Type B pancreatic cell (in vitro differentiated cells): Measurements from ENCODE around the gene NAALAD2. TPM values are rescaled to one million over a fixed set of nuclear protein-coding genes. Genes with fewer than 3 reads are reported as not detected.
"Not testable (repeated sequence)": the region's sequence is repeated elsewhere in the genome, so short reads cannot be mapped to it uniquely, and the experiment has no call there.

Experiments
- DNase-seq: peaks from one replicate; pipeline ENCODE4 v3.0.0; 2021; ENCODE audit warnings: mixed read lengths; ENCODE audit not compliant: unreplicated experiment; ENCODE audit errors: extremely low spot score
- H3K27ac Mint-ChIP-seq: 2 replicates; pipeline ENCODE4 v1.8.0; 2021; ENCODE audit warnings: mild to moderate bottlenecking, mixed read lengths
- H3K27me3 Mint-ChIP-seq: 2 replicates; pipeline ENCODE4 v1.8.0; 2021; ENCODE audit warnings: mixed read lengths
- H3K36me3 Mint-ChIP-seq: 2 replicates; pipeline ENCODE4 v1.8.0; 2021; ENCODE audit warnings: mixed read lengths
- H3K4me1 Mint-ChIP-seq: one replicate; pipeline ENCODE4 v1.8.0; 2021; ENCODE audit warnings: mixed read lengths; ENCODE audit not compliant: unreplicated experiment
- H3K4me3 Mint-ChIP-seq: 2 replicates; pipeline ENCODE4 v1.8.0; 2021; ENCODE audit warnings: mild to moderate bottlenecking, mixed read lengths
- H3K9me3 Mint-ChIP-seq: 2 replicates; pipeline ENCODE4 v1.8.0; 2021; ENCODE audit warnings: mixed read lengths
- CTCF ChIP-seq: fragments of 200-600 bp; sonication (generic); conservative IDR thresholded peaks from 2 replicates; pipeline ENCODE4 v1.5.0; 2021; ENCODE audit warnings: antibody characterized with exemption, mild to moderate bottlenecking
- total RNA-seq: library from RNA; stranded (reverse); gene quantifications from 2 replicates; pipeline ENCODE4 v1.2.1, GENCODE V29; 2021; ENCODE audit warnings: low replicate concordance

NAALAD2 gene
- total RNA-seq, 1 donor from 2014 or later = 16.9 TPM

DNA sequence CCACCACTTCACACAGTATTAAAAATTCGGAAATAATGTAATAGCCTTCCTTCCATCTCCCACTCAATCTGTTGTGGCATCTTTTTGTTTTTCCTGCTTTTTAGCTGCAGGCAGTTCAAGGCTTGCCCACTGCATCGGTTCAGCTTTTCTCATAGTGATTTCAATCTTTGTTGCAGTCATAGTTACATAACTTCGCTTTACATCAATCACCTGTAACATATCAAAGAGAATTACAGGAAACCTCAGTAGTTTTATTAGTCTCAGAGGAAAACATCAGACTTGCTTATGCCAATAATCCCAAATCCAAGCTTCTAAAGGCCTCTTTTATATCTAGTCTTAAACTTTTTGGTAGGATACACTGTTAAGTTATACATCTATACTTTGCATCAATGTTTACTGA is 67.9 kb downstream of the NAALAD2 start:
- Mint-ChIP-seq H3K9me3 (no peaks in the 10 kb centered on the region), H3K36me3 (peaks cover 24% of the 10 kb centered on the region), H3K27ac (no peak overlapping the region), H3K27me3 (no peaks in the 10 kb centered on the region), H3K4me1 (no peaks in the 10 kb centered on the region), H3K4me3 (no peak overlapping the region)
- TF ChIP-seq CTCF = no peak
- no peak for DNase-seq

DNA sequence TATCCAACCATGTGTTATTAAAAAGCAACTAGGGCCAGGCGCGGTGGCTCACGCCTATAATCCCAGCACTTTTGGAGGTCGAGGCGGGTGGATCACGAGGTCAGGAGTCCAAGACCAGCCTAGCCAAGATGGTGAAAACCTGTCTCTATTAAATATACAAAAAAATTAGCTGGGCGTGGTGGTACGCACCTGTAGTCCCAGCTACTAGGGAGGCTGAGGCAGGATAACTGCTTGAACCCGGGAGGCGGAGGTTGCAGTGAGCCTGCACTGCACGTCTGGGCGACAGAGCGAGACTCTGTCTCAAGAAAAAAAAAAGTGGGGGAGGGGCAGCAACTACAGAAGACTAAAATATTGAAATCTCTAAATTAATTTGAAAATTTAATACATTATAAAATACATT is 69.9 kb downstream of the NAALAD2 start:
- Mint-ChIP-seq H3K9me3 (no peaks in the 10 kb centered on the region), H3K27me3 (no peaks in the 10 kb centered on the region), H3K27ac (no peak overlapping the region), H3K4me1 (no peaks in the 10 kb centered on the region), H3K36me3 (peaks cover 30% of the 10 kb centered on the region), H3K4me3 (no peak overlapping the region)
- no peak for DNase-seq
- no peak for TF ChIP-seq CTCF

DNA sequence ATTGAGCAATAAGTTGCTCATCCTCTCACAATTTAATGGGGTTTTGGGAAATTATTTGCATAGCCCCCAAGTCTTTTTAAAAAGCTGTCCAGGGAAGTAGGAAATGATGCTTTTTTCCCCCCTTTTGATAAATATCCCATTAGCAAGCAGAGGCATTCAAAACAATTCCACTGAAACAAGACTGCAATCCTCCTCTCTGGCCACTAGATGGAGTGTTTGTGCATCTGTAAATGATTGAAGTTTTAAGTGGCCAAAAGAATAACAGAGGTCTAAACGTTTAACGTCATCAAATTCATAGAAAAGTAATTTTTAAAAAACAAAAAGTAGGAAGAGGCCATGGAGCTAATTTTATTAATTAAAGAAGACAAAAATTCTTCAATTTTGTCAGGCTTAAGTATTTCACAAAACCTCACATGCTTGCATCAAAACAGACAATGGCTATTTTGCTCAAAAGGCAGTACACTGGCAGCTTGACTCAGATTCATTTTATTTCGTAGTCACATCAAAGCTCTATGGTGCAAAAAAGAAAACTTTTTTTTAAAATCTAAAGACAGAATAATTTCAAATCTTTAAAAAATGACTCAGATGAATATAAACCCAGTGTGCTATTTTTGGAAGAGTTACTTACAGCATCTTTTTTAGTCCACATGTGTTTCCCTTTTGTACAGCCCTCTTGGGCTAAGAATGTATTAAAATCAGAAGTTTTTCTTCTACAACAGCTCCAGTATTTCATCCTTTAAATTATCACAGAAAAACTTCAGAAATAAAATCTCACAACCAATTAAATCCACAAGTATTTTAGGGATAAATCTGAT is 70.6 kb downstream of the NAALAD2 start:
- Mint-ChIP-seq H3K36me3 (peaks cover 36% of the 10 kb centered on the region), H3K27ac (no peak overlapping the region), H3K4me1 (no peaks in the 10 kb centered on the region), H3K9me3 (no peaks in the 10 kb centered on the region), H3K4me3 (no peak overlapping the region), H3K27me3 (no peaks in the 10 kb centered on the region)
- TF ChIP-seq CTCF = peak; percentile 90
- no peak for DNase-seq

DNA sequence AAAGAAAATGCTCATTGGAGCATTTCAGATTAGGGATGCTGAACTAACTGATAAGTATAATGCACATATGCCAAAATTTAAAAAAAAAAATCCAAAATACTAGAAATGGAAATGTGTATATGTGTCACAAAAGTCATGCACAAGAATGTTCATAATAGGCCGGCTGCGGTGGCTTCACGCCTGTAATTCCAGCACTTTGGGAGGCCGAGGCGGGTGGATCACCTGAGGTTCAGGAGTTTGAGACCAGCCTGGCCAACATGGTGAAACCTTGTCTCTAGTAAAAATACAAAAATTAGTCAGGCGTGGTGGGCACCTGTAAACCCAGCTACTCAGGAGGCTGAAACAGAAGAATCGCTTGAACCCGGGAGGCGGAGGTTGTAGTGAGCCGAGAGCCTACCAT is 73.5 kb downstream of the NAALAD2 start:
- not testable (repeated sequence) for H3K9me3 Mint-ChIP-seq, H3K4me1 Mint-ChIP-seq, H3K4me3 Mint-ChIP-seq, DNase-seq, H3K27me3 Mint-ChIP-seq, H3K27ac Mint-ChIP-seq
- H3K36me3 Mint-ChIP-seq = peaks cover 36% of the 10 kb centered on the region

- no peaks in the 10 kb centered on the region for H3K9me3 Mint-ChIP-seq
- H3K27me3 Mint-ChIP-seq = no peaks in the 10 kb centered on the region
- DNase-seq = no peak
- TF ChIP-seq CTCF = no peak
- H3K4me3 Mint-ChIP-seq = no peak overlapping the region
- H3K36me3 Mint-ChIP-seq = peaks cover 42% of the 10 kb centered on the region
- no peak overlapping the region for H3K27ac Mint-ChIP-seq
- H3K4me1 Mint-ChIP-seq = no peaks in the 10 kb centered on the region
These were observed 74.4 kb downstream of the NAALAD2 start for GRCh38 chr11:90208857-90209256.

GRCh38 chr11:90213322-90213721 is 78.9 kb downstream of the NAALAD2 start:
- TF ChIP-seq CTCF = no peak
- DNase-seq = no peak
- no peak overlapping the region for H3K27ac Mint-ChIP-seq
- peaks cover 6% of the 10 kb centered on the region for H3K4me1 Mint-ChIP-seq
- H3K36me3 Mint-ChIP-seq = peaks cover 40% of the 10 kb centered on the region
- H3K9me3 Mint-ChIP-seq = no peaks in the 10 kb centered on the region
- no peak overlapping the region for H3K4me3 Mint-ChIP-seq
- H3K27me3 Mint-ChIP-seq = no peaks in the 10 kb centered on the region
